HuH-7.5 (cell line): ENCODE data around the gene GLIPR2.
"Not testable (repeated sequence)": the region's sequence is repeated elsewhere in the genome, so short reads cannot be mapped to it uniquely, and the experiment has no call there.

Experiments used
- DNase-seq: peaks from one replicate; pipeline ENCODE4 v3.0.0; 2011; ENCODE audit warnings: low spot score

GLIPR2 gene, protein sequence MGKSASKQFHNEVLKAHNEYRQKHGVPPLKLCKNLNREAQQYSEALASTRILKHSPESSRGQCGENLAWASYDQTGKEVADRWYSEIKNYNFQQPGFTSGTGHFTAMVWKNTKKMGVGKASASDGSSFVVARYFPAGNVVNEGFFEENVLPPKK

DNA sequence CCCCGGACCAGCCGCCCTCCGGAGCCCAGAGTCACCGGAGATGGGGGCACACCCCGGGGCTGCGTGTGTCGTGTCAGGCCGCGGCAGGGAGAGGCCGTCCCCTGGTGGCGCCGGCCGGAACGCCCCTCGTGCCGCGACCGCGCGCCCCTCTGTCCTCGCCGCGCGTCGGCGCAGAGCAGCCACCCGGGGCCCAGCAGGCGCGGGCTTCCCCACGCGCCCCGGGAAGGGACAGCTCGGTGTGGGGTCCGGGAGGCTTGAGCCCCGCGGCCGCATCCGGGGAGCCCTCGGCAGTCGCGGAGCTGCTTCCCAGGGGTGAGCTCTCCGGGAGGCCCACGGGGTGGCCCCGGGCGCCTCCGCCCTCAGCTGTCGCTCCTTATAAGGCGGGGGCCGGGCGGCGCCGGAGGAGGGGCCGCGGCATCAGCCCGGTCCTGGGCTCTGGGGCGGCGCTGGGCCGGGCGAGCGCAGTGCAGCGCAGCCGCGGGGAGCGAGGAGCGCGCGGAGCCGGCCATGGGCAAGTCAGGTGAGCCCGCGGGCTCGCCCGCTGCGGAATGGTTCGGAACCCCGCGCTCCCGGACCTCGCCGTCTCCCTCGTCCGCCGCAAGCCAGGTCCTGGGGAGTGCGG is at the start of gene GLIPR2:
Gene GLIPR2, plus strand, starts transcription at position 462 of the 622 bp plus-strand sequence. Its CDS starts 46 bp downstream, at position 508.
- peak; percentile 85 for DNase-seq

DNA sequence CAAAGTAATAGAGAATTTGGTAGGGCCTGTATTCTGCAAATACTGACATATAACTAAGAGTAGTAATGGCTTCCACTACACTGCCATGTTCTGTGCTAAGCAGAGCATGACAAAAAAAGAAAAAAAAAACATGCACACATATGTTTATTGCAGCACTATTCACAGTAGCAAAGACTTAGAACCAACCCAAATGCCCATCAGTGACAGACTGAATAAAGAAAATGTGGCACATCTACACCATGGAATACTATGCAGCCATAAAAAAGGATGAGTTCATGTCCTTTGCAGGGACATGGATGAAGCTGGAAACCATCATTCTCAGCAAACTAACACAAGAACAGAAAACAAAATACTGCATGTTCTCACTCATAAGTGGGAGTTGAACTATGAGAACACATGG is 49.5 kb upstream of the GLIPR2 start:
- not testable (repeated sequence) for DNase-seq

DNA sequence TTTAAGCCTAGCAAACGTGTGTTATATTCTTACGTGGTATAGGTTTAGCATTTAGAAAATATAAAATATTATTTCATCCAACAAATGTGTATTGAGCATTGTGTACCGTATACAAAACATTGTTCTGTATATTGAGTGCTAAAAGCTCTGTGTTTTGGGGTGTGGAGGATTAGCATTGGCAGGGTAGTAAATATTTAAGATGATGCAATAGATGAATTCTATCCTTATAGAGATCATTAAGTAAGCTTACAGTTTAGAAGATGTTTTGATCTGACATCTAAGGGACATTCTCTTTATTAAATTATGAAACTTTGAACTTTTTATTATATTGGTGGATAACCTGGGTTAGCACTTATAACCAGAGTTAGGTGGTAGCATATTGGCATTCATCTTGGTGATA is 48.5 kb upstream of the GLIPR2 start:
- DNase-seq: no peak

DNA sequence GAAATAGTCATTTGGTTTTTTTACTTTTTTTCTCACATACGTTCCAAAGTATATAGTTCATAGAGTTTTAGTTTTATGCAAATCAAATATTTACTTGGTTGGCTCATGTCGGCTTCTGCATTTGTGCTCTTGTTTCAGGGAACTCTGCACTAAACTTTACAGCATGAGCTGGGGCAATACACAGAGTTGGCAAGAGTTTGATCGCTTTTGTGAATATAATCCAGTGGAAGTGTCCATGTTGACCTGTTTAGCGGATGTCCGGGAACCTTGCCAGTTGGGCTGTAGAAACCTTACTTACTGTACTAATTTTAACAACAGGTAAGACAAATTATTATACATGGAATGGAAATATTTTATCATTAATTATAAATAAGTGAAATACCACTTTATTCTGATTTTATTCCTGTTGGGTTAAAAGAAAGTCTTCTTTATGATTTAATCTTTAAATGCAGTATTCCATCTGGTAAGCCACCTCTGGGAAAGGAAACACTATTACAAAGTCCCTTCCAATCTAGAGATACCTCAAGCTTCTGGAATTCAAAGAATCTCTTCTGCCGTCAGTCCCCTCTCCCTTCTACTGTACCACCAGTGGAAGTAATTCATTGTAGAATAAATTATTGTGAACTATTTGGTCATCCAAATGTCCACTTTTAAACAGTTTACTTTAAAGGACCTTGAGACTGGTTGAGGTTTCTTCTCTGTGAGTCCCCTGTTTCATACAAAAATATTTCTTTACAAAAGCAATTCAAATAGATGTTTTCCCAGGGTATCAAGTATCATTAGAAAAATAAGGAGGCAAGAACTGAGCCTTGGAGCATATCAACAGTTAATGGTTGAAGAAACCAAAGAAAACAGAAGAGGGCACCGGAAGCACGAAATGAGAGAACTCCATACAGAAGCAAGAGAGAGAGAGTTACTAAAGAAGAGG is 45.2 kb upstream of the GLIPR2 start:
- no peak for DNase-seq

DNA sequence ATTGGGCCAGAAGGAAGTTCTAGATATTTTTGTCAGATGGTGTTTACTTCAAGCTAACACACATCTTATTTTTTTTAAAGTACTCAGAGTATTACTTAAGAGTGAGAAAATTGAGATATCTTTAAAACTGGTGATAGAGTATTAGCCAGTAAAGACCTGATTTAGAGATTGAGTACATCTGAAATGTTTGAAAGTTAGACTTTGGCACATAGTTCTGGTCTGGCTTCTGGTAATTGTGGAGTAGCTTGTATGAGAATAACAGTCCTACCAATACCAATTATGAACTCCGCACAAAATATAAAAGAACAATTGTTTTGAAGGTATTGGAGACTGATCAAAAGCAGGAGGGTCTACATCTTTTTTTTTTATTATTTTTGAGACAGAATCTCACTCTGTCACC is 44.5 kb upstream of the GLIPR2 start:
- no peak for DNase-seq

DNA sequence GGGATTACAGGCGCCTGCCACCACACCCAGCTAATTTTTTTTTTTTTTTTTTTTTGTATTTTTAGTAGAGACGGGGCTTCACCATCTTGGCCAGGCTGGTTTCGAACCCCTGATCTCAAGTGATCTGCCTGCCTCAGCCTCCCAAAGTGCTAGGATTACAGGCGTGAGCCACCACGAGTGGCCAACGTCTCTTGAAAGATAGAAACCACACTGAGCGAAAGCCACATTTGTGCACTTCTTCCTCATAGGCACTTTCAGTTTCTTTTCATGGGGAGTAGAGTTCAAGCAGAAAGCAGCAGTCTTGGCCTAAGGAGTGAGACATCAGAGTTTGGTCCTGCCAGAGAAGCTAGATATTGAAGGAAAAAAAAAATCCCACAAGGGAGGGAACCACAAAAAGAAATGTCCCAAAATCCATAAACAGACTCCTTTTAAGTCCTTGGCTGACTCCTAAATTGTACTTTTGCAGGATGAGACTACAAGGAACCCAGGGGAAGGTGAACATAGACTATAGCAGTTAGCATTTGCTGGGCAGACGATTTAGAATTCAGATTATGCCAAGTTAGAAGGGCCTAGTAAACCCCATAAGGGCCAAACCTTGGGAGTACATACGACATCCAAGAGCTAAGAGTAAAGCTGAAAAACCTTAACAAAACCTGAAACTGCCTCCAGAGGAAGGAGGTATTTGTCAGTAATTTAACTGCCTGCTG is 43.9 kb upstream of the GLIPR2 start:
- no peak for DNase-seq

DNA sequence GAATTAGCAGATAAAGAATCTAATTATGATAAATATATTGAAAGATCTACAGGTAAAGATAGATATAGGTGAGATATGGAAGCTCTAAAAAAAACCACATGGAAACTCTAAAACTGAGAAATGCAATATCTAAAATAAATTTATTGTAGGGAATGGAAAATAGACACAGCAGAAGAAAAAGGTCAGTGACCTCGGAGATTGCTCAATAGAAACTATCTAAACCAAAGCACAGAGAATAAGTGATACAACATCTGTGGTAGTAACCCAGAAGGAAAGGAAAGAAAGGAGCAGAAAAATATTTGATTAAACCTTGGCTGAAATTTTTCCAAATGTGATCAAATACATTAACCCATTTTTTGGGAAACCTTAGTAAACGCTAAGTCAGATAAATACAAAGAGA is 43.1 kb upstream of the GLIPR2 start:
- no peak for DNase-seq

DNA sequence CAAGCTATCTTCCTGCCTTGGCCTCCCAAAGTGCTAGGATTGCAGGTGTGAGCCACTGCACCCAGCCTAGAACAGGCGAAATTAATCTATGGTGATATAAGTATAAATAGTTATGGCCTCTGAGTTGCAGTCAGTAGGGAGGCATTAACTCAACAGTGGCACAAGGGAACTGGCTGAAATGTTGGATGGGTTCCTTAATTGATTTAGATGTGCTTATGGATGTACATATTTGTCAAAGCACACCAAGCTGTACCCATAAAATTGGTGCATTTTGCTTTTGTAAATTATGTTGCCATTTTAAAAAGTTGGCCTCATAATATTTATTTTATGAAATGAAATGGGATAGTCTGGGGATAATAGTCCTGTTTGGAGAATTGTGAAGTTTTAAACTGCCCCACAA is 36.8 kb upstream of the GLIPR2 start:
- DNase-seq: no peak

DNA sequence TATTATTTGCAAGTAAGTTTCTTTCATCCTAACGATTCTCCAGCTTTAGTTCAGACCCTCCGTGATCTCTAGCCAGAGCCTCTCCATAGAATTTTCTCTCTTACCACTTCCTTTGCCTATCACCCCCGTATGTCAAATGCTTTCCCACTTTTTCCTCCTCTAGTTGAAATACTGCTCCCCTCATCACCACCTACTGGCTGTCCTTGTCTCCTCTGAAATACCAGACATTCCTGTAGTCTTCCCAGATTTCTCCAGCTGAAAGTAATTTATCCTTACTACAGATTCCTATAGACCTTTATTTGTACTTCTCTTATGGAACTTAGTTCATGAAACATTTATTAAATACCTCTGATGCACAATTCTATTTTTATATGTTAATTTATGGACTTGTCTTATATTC is 36.0 kb upstream of the GLIPR2 start:
- DNase-seq: no peak

DNA sequence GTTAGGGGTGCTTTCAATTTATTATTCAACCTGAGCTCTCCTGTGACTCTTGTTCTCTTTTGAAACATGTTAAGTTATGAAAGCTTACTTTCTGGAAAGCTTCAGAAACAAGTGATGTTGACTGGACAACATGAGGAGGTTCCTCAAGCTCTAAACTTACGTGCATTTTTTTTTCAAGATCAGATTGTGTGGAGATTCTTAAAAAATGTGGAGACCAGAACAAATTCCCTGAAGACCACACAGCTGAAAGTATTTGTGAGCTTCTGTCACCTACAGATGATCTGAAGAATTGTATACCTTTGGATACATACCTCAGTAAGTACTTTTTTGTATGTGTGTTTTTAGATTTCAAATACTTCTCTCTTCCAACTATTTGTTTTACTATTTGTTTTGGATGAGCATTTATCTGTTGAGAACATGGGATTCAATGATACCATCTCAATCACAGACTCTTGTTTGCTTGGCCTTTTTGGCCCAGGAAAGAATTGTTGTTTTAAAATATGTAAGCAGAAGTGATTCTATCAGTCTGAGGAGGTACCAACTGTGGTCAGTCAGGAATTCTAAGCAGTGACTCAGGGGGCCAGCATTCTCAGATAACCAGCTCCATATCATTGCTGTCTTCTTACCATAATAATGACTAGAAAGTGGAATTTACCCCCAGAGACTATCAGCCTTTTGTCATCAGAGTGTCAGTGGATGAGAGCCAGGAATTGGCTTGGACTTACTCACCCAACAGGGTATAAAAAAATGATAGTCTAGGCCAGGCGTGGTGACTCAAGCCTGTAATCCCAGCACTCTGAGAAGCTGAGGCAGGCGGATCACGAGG is 34.4 kb upstream of the GLIPR2 start:
- DNase-seq: no peak

DNA sequence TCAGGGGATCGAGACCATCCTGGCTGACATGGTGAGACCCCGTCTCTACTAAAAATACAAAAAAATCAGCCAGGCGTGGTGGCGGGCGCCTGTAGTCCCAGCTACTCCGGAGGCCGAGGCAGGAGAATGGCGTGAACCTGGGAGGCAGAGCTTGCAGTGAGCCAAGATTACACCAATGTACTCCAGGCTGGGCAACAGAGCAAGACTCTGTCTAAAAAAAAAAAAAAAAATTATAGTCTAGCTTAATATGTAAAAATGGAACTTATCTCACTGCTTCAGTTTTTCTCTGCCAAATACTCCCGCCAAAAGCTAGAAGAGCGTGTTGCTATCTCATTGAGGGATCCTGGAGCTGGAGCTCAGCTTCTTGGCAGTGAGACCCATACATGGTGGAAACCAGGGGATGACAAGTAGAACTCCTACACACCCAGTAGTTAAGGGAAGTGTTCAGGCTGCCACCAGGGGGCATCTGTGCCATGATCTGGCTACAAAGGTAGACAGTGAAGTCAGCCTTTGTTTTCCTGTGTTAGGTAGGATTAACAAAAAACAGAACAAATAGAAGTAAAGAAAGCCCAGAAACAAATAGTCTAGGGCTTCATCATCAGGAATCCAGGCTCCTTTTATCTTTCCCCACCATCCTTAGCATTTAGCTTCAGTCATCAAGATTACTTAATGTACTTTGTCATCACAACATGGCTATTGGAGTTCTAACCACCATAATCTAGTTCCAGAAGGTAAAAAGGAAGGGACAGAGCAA is 33.6 kb upstream of the GLIPR2 start:
- DNase-seq: peak; percentile 46

DNA sequence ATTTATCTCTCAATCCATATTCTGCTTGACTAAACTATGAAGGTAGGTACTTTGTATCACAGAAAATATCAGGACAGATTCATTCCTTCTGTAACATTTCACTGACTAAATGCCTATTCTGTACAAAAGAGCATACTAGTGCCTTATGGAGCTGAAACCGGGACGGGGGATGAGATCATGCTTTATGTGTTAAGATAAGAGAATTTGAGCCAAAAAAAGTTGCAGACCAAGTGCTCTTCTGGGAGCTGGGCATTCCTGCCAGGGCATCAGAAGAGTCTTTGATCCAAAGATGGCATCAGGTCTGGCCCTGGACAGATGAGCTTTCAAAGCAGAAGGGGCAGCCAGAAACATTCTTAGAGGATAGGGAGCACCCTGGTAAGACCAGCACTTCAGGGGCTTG is 27.5 kb upstream of the GLIPR2 start:
- no peak for DNase-seq

DNA sequence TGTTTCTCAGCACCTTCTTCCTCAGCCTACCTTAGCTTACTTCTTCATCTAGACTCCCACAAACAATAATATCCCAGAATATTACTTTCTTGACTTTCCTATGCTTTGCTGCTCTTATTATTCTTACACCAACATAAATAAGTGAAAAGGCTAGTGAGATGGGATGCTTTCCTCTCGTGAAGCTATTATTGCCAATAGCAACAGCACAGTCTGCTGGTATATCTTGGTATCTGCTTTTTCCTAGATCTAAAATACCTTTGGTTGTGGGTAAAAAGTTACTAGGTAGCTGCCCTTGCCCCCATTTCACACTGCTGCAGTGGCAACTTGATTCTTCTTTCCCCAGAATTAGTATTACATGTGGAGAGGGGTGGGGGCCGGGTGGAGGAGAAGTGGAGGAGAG is 26.1 kb upstream of the GLIPR2 start:
- no peak for DNase-seq

DNA sequence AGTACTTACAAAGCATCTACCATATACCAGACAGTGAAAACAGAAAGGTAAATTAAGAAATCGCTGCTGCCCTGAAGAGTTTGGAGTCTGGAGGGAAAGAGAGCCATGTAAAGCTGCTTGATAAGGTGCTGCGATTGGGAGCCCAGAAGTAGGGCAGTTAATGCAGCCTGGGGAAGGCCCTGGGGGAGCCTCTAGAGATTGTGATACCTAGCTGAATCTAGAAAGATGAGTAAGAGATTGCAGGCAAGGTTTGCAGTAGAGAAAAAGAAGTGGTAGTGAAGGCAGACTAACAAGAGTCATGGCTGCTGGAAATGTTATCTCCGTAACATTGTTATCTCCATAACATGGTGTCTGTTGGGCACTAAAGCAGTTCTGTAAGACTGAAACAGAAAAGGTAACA is 24.0 kb upstream of the GLIPR2 start:
- no peak for DNase-seq

DNA sequence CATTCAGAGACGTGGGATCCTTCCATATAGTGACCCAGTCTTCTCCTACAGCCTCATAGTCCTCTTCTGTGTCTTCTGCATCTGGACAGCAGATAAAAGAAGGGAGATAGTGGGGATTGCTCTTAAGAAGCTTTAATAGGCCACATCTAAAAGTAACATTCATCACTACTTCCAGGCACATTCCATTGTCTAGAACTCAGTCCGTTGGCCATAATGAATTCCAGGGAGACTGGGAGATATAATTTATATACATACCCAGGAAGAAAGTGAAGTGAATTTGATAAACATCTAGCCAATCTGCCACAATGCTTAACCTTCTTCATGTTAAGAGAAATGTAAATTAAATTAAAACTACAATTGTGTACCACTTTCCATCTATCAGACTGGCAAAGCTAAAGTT is 22.5 kb upstream of the GLIPR2 start:
- DNase-seq: no peak

DNA sequence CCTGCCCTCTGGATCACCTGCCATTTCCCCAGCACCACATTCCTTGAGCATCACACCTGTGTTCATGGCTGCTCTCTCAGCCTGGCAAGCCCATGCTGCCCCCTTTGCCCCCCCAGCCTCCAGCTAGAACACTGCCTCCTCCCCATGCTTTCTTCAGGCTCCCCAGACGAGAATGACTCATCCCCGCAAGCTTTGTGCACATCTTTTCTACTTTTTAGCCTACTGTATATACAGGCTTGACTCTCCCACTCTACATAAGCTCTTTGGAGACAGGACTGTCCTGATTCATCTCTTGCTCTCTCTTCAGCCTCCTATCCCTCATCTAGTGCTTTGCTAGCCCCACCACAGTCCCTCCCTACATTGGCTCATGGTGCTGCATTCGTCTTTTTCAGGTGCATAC is 19.9 kb upstream of the GLIPR2 start:
- no peak for DNase-seq

DNA sequence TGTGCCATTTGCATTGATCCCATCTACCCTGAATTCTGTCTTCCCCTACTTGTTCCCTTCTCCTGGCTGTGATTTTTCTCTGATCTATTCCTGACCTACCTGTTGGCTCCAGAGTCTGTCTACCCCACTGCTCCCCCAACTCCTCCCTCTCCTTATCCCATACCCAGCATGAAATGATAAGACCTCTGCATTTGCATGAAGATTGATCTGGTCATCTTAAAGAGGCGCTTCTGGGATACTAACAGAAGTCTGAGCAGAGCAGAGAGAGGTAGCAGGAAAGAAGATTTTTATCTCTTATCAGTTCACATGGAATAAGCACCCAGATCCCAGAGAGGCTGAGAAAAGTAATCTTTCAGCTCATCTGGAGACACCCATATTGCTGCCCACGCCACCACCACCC is 18.3 kb upstream of the GLIPR2 start:
- no peak for DNase-seq

DNA sequence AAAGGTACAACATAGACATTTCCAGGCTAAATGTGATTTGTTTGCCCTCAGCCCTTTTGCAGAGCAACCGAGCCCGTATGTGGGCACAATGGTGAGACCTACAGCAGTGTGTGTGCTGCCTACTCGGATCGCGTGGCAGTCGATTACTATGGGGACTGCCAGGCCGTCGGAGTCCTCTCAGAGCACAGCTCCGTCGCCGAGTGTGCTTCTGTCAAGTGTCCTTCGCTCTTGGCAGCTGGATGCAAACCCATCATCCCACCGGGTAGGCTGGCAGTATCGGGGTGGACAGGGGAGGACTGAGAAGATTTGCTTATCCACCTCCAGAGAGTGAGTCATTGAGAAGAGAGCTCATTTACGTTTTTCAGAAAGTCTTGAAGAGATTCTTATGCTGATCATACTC is 17.8 kb upstream of the GLIPR2 start:
- no peak for DNase-seq

DNA sequence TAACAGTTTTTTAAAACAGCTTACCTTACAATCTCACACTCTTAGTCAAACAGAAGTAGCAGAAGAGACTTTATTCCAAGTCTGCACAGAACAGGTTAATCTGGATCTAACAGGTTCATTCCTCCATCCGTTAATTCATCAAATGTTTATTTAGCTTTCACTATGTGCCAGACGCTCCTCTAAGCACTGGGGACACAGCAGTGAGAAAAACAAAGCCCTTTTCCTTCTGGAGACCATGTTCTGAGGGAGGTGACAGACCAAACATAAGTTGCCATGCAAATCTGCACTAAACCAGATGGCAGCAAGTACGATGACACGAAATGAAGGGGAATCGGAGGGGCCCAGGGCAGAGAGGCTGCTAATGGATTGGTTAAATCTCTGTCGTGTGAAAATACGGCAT is 17.1 kb upstream of the GLIPR2 start:
- no peak for DNase-seq

DNA sequence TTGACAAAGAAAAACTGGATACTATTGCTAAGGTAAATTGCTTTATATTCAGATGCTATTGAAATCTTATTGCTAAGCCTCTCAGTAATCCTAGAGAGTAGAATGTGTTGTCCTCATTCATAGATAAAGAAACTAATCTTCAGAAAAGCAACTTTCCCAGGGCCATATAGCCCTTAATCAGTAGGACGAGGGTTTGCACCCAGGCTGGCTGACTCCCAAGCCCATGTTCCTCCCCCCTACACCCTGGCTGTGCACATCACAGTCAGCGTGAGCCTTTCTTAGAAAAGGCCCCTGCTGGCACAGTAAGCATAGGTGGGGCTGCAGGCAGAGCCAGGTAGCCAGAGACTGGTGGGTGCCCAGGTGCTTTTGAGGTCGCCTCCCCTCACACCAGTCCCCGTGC is 15.8 kb upstream of the GLIPR2 start:
- DNase-seq: no peak

DNA sequence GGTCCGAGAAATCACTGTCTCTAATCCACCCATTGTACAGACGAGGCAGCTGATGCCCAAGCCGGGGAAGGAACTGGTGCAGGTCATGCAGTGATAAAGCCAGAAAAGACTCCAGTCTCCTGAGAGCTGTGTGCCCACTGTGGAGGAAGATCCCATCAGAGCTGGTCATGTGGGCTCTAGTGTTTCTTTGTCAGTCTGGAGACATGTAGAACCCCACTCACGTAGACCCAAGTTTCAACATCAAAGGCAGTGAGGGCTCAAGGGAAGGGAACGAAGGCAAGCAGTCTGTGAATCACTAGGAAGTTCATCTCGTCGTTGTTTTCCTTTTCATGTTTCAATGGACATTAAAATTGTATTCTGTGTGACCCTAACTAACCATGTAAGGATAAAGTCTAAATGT is 14.6 kb upstream of the GLIPR2 start:
- no peak for DNase-seq
